K562 (cell line): ENCODE results near the gene AK2. TPM values are rescaled to one million over a fixed set of nuclear protein-coding genes. Genes with fewer than 3 reads are reported as not detected.

ENCODE experiments used
- ATAC-seq: fragments of 200-7000 bp; cut with Tn5 transposase; 3 replicates; pipeline ENCODE4 v1.9.1; 2020; ENCODE audit warnings: moderate library complexity
- BruUV-seq: library from RNA; stranded (reverse); fragments of 400-500 nt; replicated peaks from 2 replicates; lab custom pipeline; 2021; lab: Mats Ljungman, UMichigan
- CTCF ChIA-PET: fragments of 300-600 bp; formaldehyde crosslinking; extraction: SDS; loops from one replicate; lab custom pipeline; 2021; ENCODE audit warnings: low intra/inter-chr PET ratio; lab: Yijun Ruan, JAX
- POLR2A ChIA-PET: fragments of 300-600, 350-650 bp; sonication (Branson Sonifier 250); formaldehyde crosslinking; extraction: SDS; loops from one replicate; lab custom pipeline; 2021; ENCODE audit warnings: antibody characterized with exemption, inconsistent platforms; lab: Yijun Ruan, JAX
- DNase-seq, 4 experiments: peaks; one replicate each; pipeline versions ENCODE4 v3.0.0 to v3.0.0-alpha.2; 2011 to 2018; ENCODE audit warnings: low spot score in 3 of 4, mixed read lengths in 3 of 4; ENCODE audit errors: extremely low read depth in 1 of 4
- FAIRE-seq: peaks from 2 replicates; lab custom pipeline; 2011; peaks lifted over from hg19 to GRCh38; lab: Jason Lieb, UNC
- H2AFZ ChIP-seq: 2 replicates; pipeline ENCODE4 v1.6.0; 2011; ENCODE audit warnings: low read depth, low read length, control low read depth, inconsistent platforms
- H3K27ac ChIP-seq: fragments of 200-600 bp; 3 replicates; pipeline ENCODE4 v1.8.0; 2011; ENCODE audit warnings: low read depth, mild to moderate bottlenecking, control low read depth, inconsistent platforms, low read length, moderate library complexity, mixed read lengths; ENCODE audit errors: extremely low read depth
- H3K27me3 ChIP-seq, 2 experiments: fragments of 300-600 bp in 1 of 2; 2 replicates in 1 of 2; 3 replicates in 1 of 2; pipeline versions ENCODE4 v1.6.0 to v1.8.0; 2011; ENCODE audit warnings: inconsistent platforms in 2 of 2, low read length in 2 of 2, mild to moderate bottlenecking in 1 of 2, mixed read lengths in 1 of 2, moderate library complexity in 1 of 2; ENCODE audit not compliant: control insufficient read depth in 2 of 2, insufficient read depth in 2 of 2
- H3K36me3 ChIP-seq: fragments of 300-600 bp; 3 replicates; pipeline ENCODE4 v1.8.0; 2011; ENCODE audit warnings: mild to moderate bottlenecking, low read length, inconsistent platforms; ENCODE audit not compliant: control insufficient read depth, insufficient read depth
- H3K4me1 ChIP-seq, 2 experiments: fragments of 200-600 bp in 1 of 2; replicated peaks in 1 of 2; 2 replicates in 1 of 2; 3 replicates in 1 of 2; pipeline versions ENCODE4 v1.5.1 to v1.8.0; 2011; ENCODE audit warnings: inconsistent platforms in 2 of 2, low read length in 2 of 2, mild to moderate bottlenecking in 1 of 2, mixed read lengths in 1 of 2, moderate library complexity in 1 of 2; ENCODE audit not compliant: control insufficient read depth in 2 of 2, insufficient read depth in 2 of 2
- H3K4me2 ChIP-seq: 2 replicates; pipeline ENCODE4 v1.6.1; 2011; ENCODE audit warnings: low read length, control low read depth, inconsistent platforms, mixed read lengths; ENCODE audit not compliant: insufficient read depth
- H3K4me3 ChIP-seq: fragments of 200-600 bp; sonication (generic), shearing (Covaris generic); 2 replicates; pipeline ENCODE4 v1.5.1; 2016; ENCODE audit warnings: control low read depth, inconsistent platforms
- H3K79me2 ChIP-seq: fragments of 200-600 bp; 3 replicates; pipeline ENCODE4 v1.8.0; 2011; ENCODE audit warnings: low read length, inconsistent platforms; ENCODE audit not compliant: control insufficient read depth, insufficient read depth
- H3K9ac ChIP-seq, 2 experiments: 2 replicates each; pipeline versions ENCODE4 v1.6.0 to v1.6.1; 2011; ENCODE audit warnings: low read depth in 2 of 2, low read length in 2 of 2, control low read depth in 1 of 2, inconsistent platforms in 1 of 2, mild to moderate bottlenecking in 1 of 2, mixed read lengths in 1 of 2; ENCODE audit not compliant: insufficient read depth in 1 of 2
- H3K9me1 ChIP-seq: one replicate; pipeline ENCODE4 v1.6.0; 2011; ENCODE audit warnings: inconsistent platforms, mild to moderate bottlenecking, low read length, moderate library complexity; ENCODE audit not compliant: control insufficient read depth, insufficient read depth
- H3K9me3 ChIP-seq: replicated peaks from 2 replicates; pipeline ENCODE4 v1.5.1; 2011; ENCODE audit warnings: low read depth, low read length, inconsistent platforms; ENCODE audit not compliant: control insufficient read depth, insufficient read depth
- H4K20me1 ChIP-seq: replicated peaks from 2 replicates; pipeline ENCODE4 v1.6.1; 2011; ENCODE audit warnings: low read length, inconsistent platforms, mixed read lengths; ENCODE audit not compliant: control insufficient read depth, insufficient read depth
- CHD4 ChIP-seq: fragments of 200-600 bp; sonication (generic); IDR thresholded peaks from 3 replicates; pipeline ENCODE4 v1.6.1; 2012; ENCODE audit warnings: low read depth, mild to moderate bottlenecking, mixed read lengths, low read length, inconsistent platforms; ENCODE audit not compliant: insufficient read depth, insufficient replicate concordance, poor library complexity, severe bottlenecking
- ESRRA ChIP-seq: fragments of 450-650 bp; IDR thresholded peaks from 2 replicates; pipeline ENCODE4 v1.6.1; 2014; ENCODE audit warnings: low read depth, mild to moderate bottlenecking, moderate library complexity, borderline replicate concordance
- FOXP1 ChIP-seq: sonication (generic); formaldehyde crosslinking; IDR thresholded peaks from 2 replicates; pipeline ENCODE4 v1.8.0; 2022; ENCODE audit warnings: mild to moderate bottlenecking, missing genetic modification reagents
- IRF1 ChIP-seq: sonication (generic); formaldehyde crosslinking; IDR thresholded peaks from 2 replicates; pipeline ENCODE4 v1.8.0; 2022; ENCODE audit warnings: missing genetic modification reagents, mild to moderate bottlenecking, borderline replicate concordance
- KDM4B ChIP-seq, 2 experiments: fragments of 450-650 bp in 1 of 2; sonication (generic) in 1 of 2; IDR thresholded peaks; 2 replicates each; pipeline ENCODE4 v1.6.1; 2016 to 2017; ENCODE audit warnings: borderline replicate concordance in 2 of 2, antibody characterized with exemption in 1 of 2, low read depth in 1 of 2, mild to moderate bottlenecking in 1 of 2
- L3MBTL2 ChIP-seq: fragments of 450-650 bp; IDR thresholded peaks from 2 replicates; pipeline ENCODE4 v1.6.1; 2016; ENCODE audit warnings: mild to moderate bottlenecking, moderate library complexity
- MAFF ChIP-seq: IDR thresholded peaks from 2 replicates; pipeline ENCODE4 v1.6.1; 2012; ENCODE audit warnings: low read length, improper control_type of control experiment
- NFE2L1 ChIP-seq: fragments of 450-650 bp; IDR thresholded peaks from 2 replicates; pipeline ENCODE4 v1.6.1; 2016; ENCODE audit warnings: missing genetic modification characterization, low read depth, mild to moderate bottlenecking, missing compliant biosample characterization, moderate library complexity, borderline replicate concordance
- NFXL1 ChIP-seq: fragments of 450-650 bp; formaldehyde crosslinking; IDR thresholded peaks from 2 replicates; pipeline ENCODE4 v1.4.0; 2021; ENCODE audit warnings: mild to moderate bottlenecking
- POLR2B ChIP-seq: fragments of 450-650 bp; IDR thresholded peaks from 2 replicates; pipeline ENCODE4 v1.6.1; 2018; ENCODE audit warnings: low read depth; ENCODE audit not compliant: partially characterized antibody
- TOE1 ChIP-seq, 2 experiments: fragments of 450-650 bp in 1 of 2; sonication (generic) in 1 of 2; formaldehyde crosslinking in 1 of 2; IDR thresholded peaks; 2 replicates each; pipeline versions ENCODE4 v1.7.1 to v1.8.0; 2016 to 2022; ENCODE audit warnings: borderline replicate concordance in 2 of 2, mild to moderate bottlenecking in 2 of 2, antibody characterized with exemption in 1 of 2, inconsistent platforms in 1 of 2, low read depth in 1 of 2, missing genetic modification reagents in 1 of 2, moderate library complexity in 1 of 2
- ZBTB7A ChIP-seq: IDR thresholded peaks from 2 replicates; pipeline ENCODE4 v1.6.1; 2011; ENCODE audit warnings: low read depth, mild to moderate bottlenecking, low read length, moderate library complexity, borderline replicate concordance; ENCODE audit not compliant: control insufficient read depth
- ZNF133 ChIP-seq: fragments of 250-450 bp; sonication (Bioruptor Pico); IDR thresholded peaks from 2 replicates; pipeline ENCODE4 v1.4.0; 2020; ENCODE audit warnings: mild to moderate bottlenecking
- ZNF197 ChIP-seq: fragments of 200-800 bp; sonication (Bioruptor generic); IDR thresholded peaks from 2 replicates; pipeline ENCODE4 v1.6.1; 2016; ENCODE audit warnings: low read depth, missing genetic modification characterization, missing compliant biosample characterization
- ZNF23 ChIP-seq: fragments of 250-450 bp; sonication (Bioruptor Pico); IDR thresholded peaks from 2 replicates; pipeline ENCODE4 v1.4.0; 2020; ENCODE audit warnings: mild to moderate bottlenecking
- ZNF408 ChIP-seq: fragments of 250-450 bp; sonication (Bioruptor Pico); IDR thresholded peaks from 2 replicates; pipeline ENCODE4 v1.4.0; 2020; ENCODE audit warnings: low read depth, mild to moderate bottlenecking, moderate library complexity
- ZNF75A ChIP-seq: fragments of 450-650 bp; formaldehyde crosslinking; IDR thresholded peaks from 2 replicates; pipeline ENCODE4 v1.4.0; 2020; ENCODE audit warnings: mild to moderate bottlenecking
- ZSCAN32 ChIP-seq: fragments of 450-650 bp; formaldehyde crosslinking; IDR thresholded peaks from 2 replicates; pipeline ENCODE4 v1.4.0; 2020; ENCODE audit warnings: mild to moderate bottlenecking, moderate library complexity
- WGBS: fragments of 100-300 bp; shearing (Covaris generic); methylation state at CpG from one replicate; pipeline ENCODE4 v1.1.6; 2016; ENCODE audit warnings: low coverage, mixed read lengths; ENCODE audit not compliant: insufficient coverage; ENCODE audit errors: missing lambda C conversion rate; 5-methylcytosine and 5-hydroxymethylcytosine counted together
- in situ Hi-C: fragments of 300-500 bp; cut with MboI; formaldehyde crosslinking; loops from 4 replicates; pipeline ENCODE4 v1.15.0; 2018; ENCODE audit warnings: inconsistent platforms, mixed read lengths
- intact Hi-C: fragments of 100-400 bp; cut with micrococcal nuclease; formaldehyde crosslinking; loops from 2 replicates; pipeline ENCODE4 v1.14.2; 2022
- polyA plus RNA-seq, 8 experiments: library from polyadenylated mRNA; depleted of rRNA in 4 of 8; stranded (reverse) in 5 of 8; unstranded in 3 of 8; fragments of >200 nt; fragmentation: Nextera tagmentation in 2 of 8; fragmentation: Illumina TruSeq in 1 of 8; extraction: Ambion mirVana in 2 of 8; extraction: Trizol in 1 of 8; gene quantifications; 2 replicates each; pipeline versions ENCODE4 v1.2.1 to v1.2.3, GENCODE V29; 2011 to 2014; ENCODE audit warnings: inconsistent platforms in 1 of 8, missing spikeins in 1 of 8
- total RNA-seq, 7 experiments: library from RNA; depleted of rRNA in 6 of 7; stranded (reverse); fragments of >200 nt in 6 of 7; fragmentation: Illumina TruSeq in 2 of 7; extraction: Trizol in 2 of 7; gene quantifications; 2 replicates each; pipeline versions ENCODE4 v1.2.1 to v1.2.3, GENCODE V29; 2011 to 2021; ENCODE audit warnings: low replicate concordance in 1 of 7

The AK2 gene
- total and polyA plus RNA-seq, 9 of the 15 experiments (the other 6 are each of a cell fraction or from before 2014, with no cell fraction given), result 105 to 1,050 (median 509) TPM

- Histone ChIP-seq H3K4me3 (no peak overlapping the region), H3K9ac (no peak overlapping the region; a peak in 1 of 4 replicates), H3K27ac (no peak overlapping the region), H3K9me1 (no peaks in the 10 kb centered on the region), H3K79me2 (no peaks in the 10 kb centered on the region), H2AFZ (no peak overlapping the region), H3K9me3 (no peaks in the 10 kb centered on the region), H3K27me3 (no peaks in the 10 kb centered on the region; a peak in 1 of 5 replicates), H3K36me3 (no peaks in the 10 kb centered on the region), H3K4me2 (no peak overlapping the region), H3K4me1 (peaks cover 9 to 17% of the 10 kb centered on the region in 2 experiments), H4K20me1 (no peaks in the 10 kb centered on the region; the same call in 1 of the 2 replicates)
- TF ChIP-seq MAFF, result no peak
- no peak for TF ChIP-seq ZBTB7A
- no peak for TF ChIP-seq ESRRA
- no peak for TF ChIP-seq IRF1 (CRISPR knock-in tag)
- no peak for TF ChIP-seq KDM4B (IDR thresholded peaks at IDR 0.05; ENCODE audit: borderline replicate concordance in 2 of 2, low read depth in 1 of 2)
- TF ChIP-seq ZNF133 (CRISPR knock-in tag), result no peak
- TF ChIP-seq ZNF408 (CRISPR knock-in tag), result no peak
- no peak for TF ChIP-seq ZSCAN32 (CRISPR knock-in tag)
- TF ChIP-seq POLR2B, result no peak
- TF ChIP-seq FOXP1, result no peak
- no peak for TF ChIP-seq L3MBTL2
- no peak for TF ChIP-seq ZNF197 (CRISPR knock-in tag)
- no peak for TF ChIP-seq NFXL1 (CRISPR knock-in tag)
- TF ChIP-seq NFE2L1, result no peak
- no peak for TF ChIP-seq TOE1 (IDR thresholded peaks at IDR 0.05; ENCODE audit: borderline replicate concordance)
- TF ChIP-seq TOE1 (CRISPR knock-in tag; IDR thresholded peaks at IDR 0.05; ENCODE audit: borderline replicate concordance, low read depth), result no peak
- no peak for TF ChIP-seq ZNF23 (CRISPR knock-in tag)
- TF ChIP-seq CHD4, result no peak
- no peak for TF ChIP-seq ZNF75A (CRISPR knock-in tag)
- DNase-seq (no peak), ATAC-seq (no peak), FAIRE-seq (no peak)
- ChIA-PET POLR2A (interaction anchor here (0.9 to 2.3 kb wide), 5 partner anchors 8 to 32 kb away, joined by 3 to 10 read pairs (median 5); partner anchors contain the start of gene RNF19B), CTCF (no interaction called here)
- intact Hi-C loops (no loop called here), in situ Hi-C loops (no loop called here)
- no TSS peak for BruUV-seq
- 8% methylated on average over 1 of the region's 1 CpG for WGBS
These were observed 51.5 kb downstream of the AK2 start for GRCh38 chr1:32985226-32985625.
